Loucy (cell line): ENCODE data around the gene HACD3.

Source experiments
- H2AFZ ChIP-seq: fragments of 200-600 bp; sonication (generic); 2 replicates; pipeline ENCODE4 v1.6.0; 2016; ENCODE audit warnings: antibody characterized with exemption, mild to moderate bottlenecking, low read length, moderate library complexity
- H3F3A ChIP-seq: fragments of 200-600 bp; 2 replicates; pipeline ENCODE4 v1.6.0; 2016; ENCODE audit warnings: antibody characterized with exemption, low read depth, mild to moderate bottlenecking
- H3K27me3 ChIP-seq: fragments of 200-600 bp; sonication (generic); 2 replicates; pipeline ENCODE4 v1.6.1; 2014; ENCODE audit warnings: low read length, mild to moderate bottlenecking; ENCODE audit not compliant: insufficient read depth, poor library complexity, severe bottlenecking
- H3K36me3 ChIP-seq: fragments of 200-600 bp; sonication (generic); 2 replicates; pipeline ENCODE4 v1.6.1; 2016; ENCODE audit warnings: low read length; ENCODE audit not compliant: insufficient read depth
- H3K4me1 ChIP-seq: fragments of 200-600 bp; sonication (generic); 2 replicates; pipeline ENCODE4 v1.5.1; 2014; ENCODE audit warnings: low read length, mild to moderate bottlenecking; ENCODE audit not compliant: insufficient read depth, poor library complexity, severe bottlenecking
- H3K4me2 ChIP-seq: fragments of 200-600 bp; sonication (generic); 2 replicates; pipeline ENCODE4 v1.6.0; 2014; ENCODE audit warnings: antibody characterized with exemption, low read length, low read depth, mild to moderate bottlenecking; ENCODE audit not compliant: poor library complexity, severe bottlenecking
- H3K4me3 ChIP-seq: fragments of 200-600 bp; sonication (generic); 2 replicates; pipeline ENCODE4 v1.5.1; 2014; ENCODE audit warnings: low read length, mild to moderate bottlenecking, mixed read lengths; ENCODE audit not compliant: poor library complexity, severe bottlenecking
- H3K79me2 ChIP-seq: fragments of 200-600 bp; sonication (generic); 2 replicates; pipeline ENCODE4 v1.6.1; 2014; ENCODE audit warnings: low read length; ENCODE audit not compliant: insufficient read depth
- H3K9ac ChIP-seq: fragments of 200-600 bp; sonication (generic); 2 replicates; pipeline ENCODE4 v1.6.0; 2014; ENCODE audit warnings: mild to moderate bottlenecking, low read depth, low read length, moderate library complexity; ENCODE audit not compliant: poor library complexity, severe bottlenecking
- H3K9me2 ChIP-seq: fragments of 200-600 bp; sonication (generic); replicated peaks from 2 replicates; pipeline ENCODE4 v1.6.1; 2016; ENCODE audit warnings: low read depth, low read length, mixed read lengths
- H3K9me3 ChIP-seq: fragments of 200-600 bp; sonication (generic); 2 replicates; pipeline ENCODE4 v1.6.1; 2014; ENCODE audit warnings: mild to moderate bottlenecking, antibody characterized with exemption, low read length, low read depth; ENCODE audit not compliant: insufficient read depth
- H4K20me1 ChIP-seq: fragments of 200-600 bp; sonication (generic); 2 replicates; pipeline ENCODE4 v1.6.0; 2014; ENCODE audit warnings: antibody characterized with exemption, low read length, mild to moderate bottlenecking; ENCODE audit not compliant: insufficient read depth, poor library complexity, severe bottlenecking
- CTCF ChIP-seq: fragments of 200-600 bp; sonication (generic); conservative IDR thresholded peaks from 2 replicates; pipeline ENCODE4 v1.5.1; 2014; ENCODE audit warnings: mild to moderate bottlenecking, antibody characterized with exemption, low read length
- EZH2phosphoT487 ChIP-seq: fragments of 200-600 bp; IDR thresholded peaks from 2 replicates; pipeline ENCODE4 v1.6.1; 2018; ENCODE audit warnings: antibody characterized with exemption, mild to moderate bottlenecking, moderate library complexity, borderline replicate concordance

Gene HACD3

GRCh38 chr15:65561934-65562333, 31.7 kb downstream of the HACD3 start:
- Histone ChIP-seq H3K9ac (no peak overlapping the region), H3K27me3 (no peaks in the 10 kb centered on the region), H3K79me2 (peaks cover 12% of the 10 kb centered on the region; the same call in 1 of the 2 replicates), H3K4me3 (no peak overlapping the region), H3F3A (no peaks in the 10 kb centered on the region), H3K4me1 (no peaks in the 10 kb centered on the region), H3K9me2 (no peaks in the 10 kb centered on the region), H3K36me3 (peaks cover 98% of the 10 kb centered on the region), H4K20me1 (no peaks in the 10 kb centered on the region), H2AFZ (no peak overlapping the region), H3K4me2 (no peak overlapping the region), H3K9me3 (no peaks in the 10 kb centered on the region; the same call in 1 of the 2 replicates)
- TF ChIP-seq CTCF: no peak
- TF ChIP-seq EZH2phosphoT487: no peak

GRCh38 chr15:65569728-65570127, 39.5 kb downstream of the HACD3 start:
- H4K20me1 ChIP-seq: no peaks in the 10 kb centered on the region
- H3K27me3 ChIP-seq: no peaks in the 10 kb centered on the region
- no peak for TF ChIP-seq EZH2phosphoT487
- TF ChIP-seq CTCF: no peak
- H3K36me3 ChIP-seq: peaks cover 77% of the 10 kb centered on the region
- no peak overlapping the region for H3K9ac ChIP-seq
- H3K79me2 ChIP-seq: no peaks in the 10 kb centered on the region
- H3K9me3 ChIP-seq: no peaks in the 10 kb centered on the region; the same call in 1 of the 2 replicates
- H3K4me3 ChIP-seq: no peak overlapping the region
- no peak overlapping the region for H3K4me2 ChIP-seq
- no peak overlapping the region for H2AFZ ChIP-seq
- H3F3A ChIP-seq: 0 out of 2 replicates have a peak, but pooled peaks cover 4% of the 10 kb centered on the region
- peaks cover 13% of the 10 kb centered on the region for H3K4me1 ChIP-seq
- H3K9me2 ChIP-seq: no peaks in the 10 kb centered on the region

GRCh38 chr15:65571971-65572370, 41.7 kb downstream of the HACD3 start:
- no peaks in the 10 kb centered on the region for H3K27me3 ChIP-seq
- no peaks in the 10 kb centered on the region for H3K79me2 ChIP-seq
- no peaks in the 10 kb centered on the region for H3K9me2 ChIP-seq
- no peak for TF ChIP-seq CTCF
- H3K4me1 ChIP-seq: peaks cover 16% of the 10 kb centered on the region
- H4K20me1 ChIP-seq: no peaks in the 10 kb centered on the region
- H3K9ac ChIP-seq: no peak overlapping the region
- H3K36me3 ChIP-seq: peaks cover 62% of the 10 kb centered on the region
- H3K4me2 ChIP-seq: no peak overlapping the region
- no peak overlapping the region for H3K4me3 ChIP-seq
- H3K9me3 ChIP-seq: no peaks in the 10 kb centered on the region
- no peak overlapping the region for H2AFZ ChIP-seq
- 0 out of 2 replicates have a peak, but pooled peaks cover 4% of the 10 kb centered on the region for H3F3A ChIP-seq
